ENCODE data around the gene ZSCAN16.
A peak's percentile ranks its signal among the peaks of the same experiment; 100 is the strongest.
"Not testable (repeated sequence)": the region's sequence is repeated elsewhere in the genome, so short reads cannot be mapped to it uniquely, and the experiment has no call there.

The ZSCAN16 gene

GRCh38 chr6:28089054-28089453 lies 35.4 kb upstream of the ZSCAN16 start:
- no peak for TF ChIP-seq CTCF (IDR thresholded peaks at IDR 0.05; ENCODE audit: insufficient read depth, low read depth, low read length, missing control alignments)
- no peak for DNase-seq (ENCODE audit: low read depth)

GRCh38 chr6:28090917-28091586 lies 33.4 kb upstream of the ZSCAN16 start:
- DNase-seq (ENCODE audit: low read depth): no peak

More at GRCh38 chr6:28089054-28089453, 35.4 kb upstream of the ZSCAN16 start:
- no peak overlapping the region for H3K4me3 ChIP-seq (ENCODE audit: low read depth, low read length)

GRCh38 chr6:28102222-28102621 lies 22.2 kb upstream of the ZSCAN16 start:
- not testable (repeated sequence) for DNase-seq (ENCODE audit: low read depth)

More at GRCh38 chr6:28090917-28091586, 33.4 kb upstream of the ZSCAN16 start:
- H3K4me3 ChIP-seq (ENCODE audit: low read depth, low read length): no peak overlapping the region
- TF ChIP-seq CTCF (IDR thresholded peaks at IDR 0.05; ENCODE audit: insufficient read depth, low read depth, low read length, missing control alignments): no peak

GRCh38 chr6:28102699-28103098 lies 21.7 kb upstream of the ZSCAN16 start:
- H3K4me3 ChIP-seq (ENCODE audit: low read depth, low read length); DNase-seq (ENCODE audit: low read depth): not testable (repeated sequence)

More at GRCh38 chr6:28102222-28102621, 22.2 kb upstream of the ZSCAN16 start:
- not testable (repeated sequence) for H3K4me3 ChIP-seq (ENCODE audit: low read depth, low read length)

GRCh38 chr6:28104392-28105244 lies 19.8 kb upstream of the ZSCAN16 start:
- TF ChIP-seq CTCF (IDR thresholded peaks at IDR 0.05; ENCODE audit: insufficient read depth, low read depth, low read length, missing control alignments): peak; percentile 62
- peak; percentile 94 for DNase-seq (ENCODE audit: low read depth)
- H3K4me3 ChIP-seq (ENCODE audit: low read depth, low read length): peak overlapping the region; percentile 78

- no peak for TF ChIP-seq CTCF (IDR thresholded peaks at IDR 0.05; ENCODE audit: insufficient read depth, low read depth, low read length, missing control alignments)
- H3K4me3 ChIP-seq (ENCODE audit: low read depth, low read length): peak overlapping the region; percentile 78
- DNase-seq (ENCODE audit: low read depth): peak; percentile 48
These were observed 19.2 kb upstream of the ZSCAN16 start for GRCh38 chr6:28105245-28105639.

GRCh38 chr6:28107506-28107905 lies 16.9 kb upstream of the ZSCAN16 start:
- DNase-seq (ENCODE audit: low read depth): no peak
- no peak for TF ChIP-seq CTCF (IDR thresholded peaks at IDR 0.05; ENCODE audit: insufficient read depth, low read depth, low read length, missing control alignments)
- no peak overlapping the region for H3K4me3 ChIP-seq (ENCODE audit: low read depth, low read length)

Measured in GM12865 (cell line).